Stimulated activated naive CD4-positive, alpha-beta T cell treated with Interleukin-2 at 50 U/mL for 16 hours (primary cell): ENCODE measurements around the gene INTS1.

Source experiments
- DNase-seq: peaks from one replicate; lab custom pipeline; 2025; lab: John Stamatoyannopoulos, UW

Gene INTS1

DNA sequence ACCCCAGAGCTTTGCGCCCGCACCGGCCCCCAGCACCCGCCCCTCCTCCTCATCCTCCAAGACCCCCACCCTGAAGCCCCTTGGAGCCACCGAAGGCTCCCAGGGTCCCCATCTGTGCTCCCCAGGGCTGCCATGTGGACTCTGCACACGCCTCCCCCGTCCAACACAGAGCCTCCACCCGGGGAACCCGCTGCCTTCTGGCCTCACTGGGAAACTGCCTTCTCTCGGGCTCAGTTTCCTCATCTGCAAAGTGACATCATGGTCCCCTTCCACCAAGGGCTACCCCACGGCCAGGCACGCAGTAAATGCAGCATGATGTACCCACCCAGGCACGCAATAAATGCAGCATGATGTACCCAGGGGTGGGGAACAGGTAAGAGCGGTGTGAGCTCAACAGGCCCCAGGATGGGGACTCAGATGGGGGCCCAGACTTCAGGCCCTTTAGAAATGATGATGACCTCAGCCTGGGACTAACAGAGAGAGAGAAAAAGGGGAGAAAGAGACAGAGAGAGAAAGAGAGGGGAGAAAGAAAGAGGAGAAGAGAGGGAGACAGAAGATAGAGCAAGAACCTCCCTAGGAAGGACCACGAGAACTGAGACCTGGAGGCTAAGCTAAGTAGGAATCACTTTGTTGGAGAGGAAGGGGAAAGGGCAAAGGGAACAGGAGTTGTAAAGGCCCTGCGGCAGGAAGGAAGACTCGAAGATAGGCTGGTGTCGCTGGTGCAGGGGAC is 42.4 kb downstream of the INTS1 start:
- no peak for DNase-seq

DNA sequence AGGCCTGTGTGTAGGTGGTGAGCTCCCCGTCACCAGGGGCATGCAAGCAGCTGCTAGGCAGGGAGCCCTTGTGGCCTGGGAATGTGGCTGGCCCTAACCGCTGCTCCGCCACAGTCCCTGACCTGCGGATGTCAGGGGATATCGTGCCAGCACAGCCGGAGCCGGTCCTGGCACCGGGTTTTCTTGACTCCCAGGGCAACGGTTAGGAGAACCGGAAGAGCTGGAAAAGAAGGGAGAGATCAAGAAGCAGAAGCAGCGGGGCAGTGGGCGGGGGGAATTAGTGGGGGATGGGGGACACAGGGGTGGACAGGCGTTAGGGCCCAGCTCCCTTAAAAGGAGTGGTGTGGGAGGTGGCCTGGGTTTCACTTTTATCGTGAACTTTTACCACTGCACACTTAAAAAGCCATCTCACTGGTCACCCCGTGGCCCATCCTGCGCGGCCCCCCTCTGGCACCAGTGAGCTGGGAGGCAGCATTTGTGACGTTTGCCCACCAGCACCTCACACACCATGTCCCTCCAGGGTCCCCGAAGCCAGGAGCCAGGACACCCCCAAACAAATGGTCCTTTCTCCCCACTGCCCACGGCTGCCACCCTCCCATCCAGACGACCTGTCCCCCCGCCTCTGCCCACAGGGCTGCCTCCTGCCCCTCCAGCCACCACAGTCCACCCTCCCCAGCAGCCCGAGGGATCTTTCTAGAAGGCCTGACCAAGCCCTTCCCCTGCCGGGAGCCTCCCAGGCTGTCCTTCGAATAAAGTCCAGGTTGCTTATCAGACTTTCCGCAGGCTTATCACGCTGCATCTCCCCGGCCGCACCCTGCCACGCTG is 43.2 kb downstream of the INTS1 start:
- DNase-seq: no peak

DNA sequence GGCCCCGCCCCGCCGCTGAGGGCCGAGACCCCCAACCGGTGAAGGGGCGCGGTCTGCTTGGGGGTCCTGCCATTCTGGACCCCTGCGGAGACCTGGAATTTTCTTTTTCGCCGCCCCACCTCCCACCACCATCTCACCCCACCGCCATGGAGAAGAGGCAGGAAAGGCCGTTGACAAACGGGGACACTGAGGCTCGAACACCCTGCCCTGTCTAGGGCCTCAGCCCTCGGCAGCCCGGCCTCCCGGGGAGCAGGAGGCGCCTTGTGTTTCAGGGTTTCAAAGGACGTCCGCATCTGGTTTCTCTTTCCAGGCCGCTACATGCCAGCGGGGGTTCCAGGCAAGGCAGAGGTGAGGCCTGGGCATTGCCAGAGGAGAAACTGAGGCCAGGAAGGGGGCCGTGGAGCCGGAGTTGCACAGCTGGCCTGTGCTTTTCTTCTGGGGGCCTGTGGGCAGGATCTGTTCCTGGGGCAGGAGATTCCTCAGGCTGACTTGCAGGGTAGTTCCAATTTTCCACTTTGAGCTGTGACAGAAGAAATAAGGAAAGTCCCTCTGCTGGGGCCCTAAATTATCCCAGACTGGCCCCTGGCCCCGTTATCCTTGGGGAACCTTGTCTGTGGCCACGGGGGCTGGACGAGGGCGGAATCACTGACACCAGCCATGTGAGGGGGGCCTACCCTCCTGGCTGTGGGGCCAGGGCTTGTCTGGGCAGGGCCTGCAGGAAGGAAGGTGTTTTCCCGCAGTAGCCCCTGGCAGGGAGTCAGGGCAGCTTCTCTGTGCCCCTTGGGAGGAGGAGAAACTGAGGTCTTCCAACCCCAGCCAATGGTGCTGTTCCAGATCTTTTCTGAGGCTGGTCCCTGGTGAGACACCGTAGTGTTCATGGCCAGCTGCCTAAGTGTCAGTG is 44.0 kb downstream of the INTS1 start:
- DNase-seq: no peak

DNA sequence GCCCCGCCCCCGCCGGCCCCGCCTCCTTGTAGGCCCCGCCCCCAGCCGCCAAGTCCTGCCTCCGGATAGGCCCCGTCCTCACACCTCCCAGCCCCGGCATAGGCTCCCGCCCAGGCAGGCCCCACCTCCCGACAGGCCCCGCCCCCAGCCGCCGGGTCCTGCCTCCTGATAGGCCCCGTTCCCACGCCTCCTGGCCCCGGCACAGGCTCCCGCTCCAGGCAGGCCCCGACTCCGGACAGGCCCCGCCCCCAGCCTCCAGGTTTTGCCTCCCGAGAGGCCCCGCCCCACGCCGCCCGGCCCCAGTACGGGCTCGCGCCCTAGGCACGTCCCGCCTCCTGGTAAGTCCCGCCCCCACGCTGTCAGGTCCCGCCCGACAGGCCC is 44.7 kb downstream of the INTS1 start:
- peak; percentile 98 for DNase-seq

DNA sequence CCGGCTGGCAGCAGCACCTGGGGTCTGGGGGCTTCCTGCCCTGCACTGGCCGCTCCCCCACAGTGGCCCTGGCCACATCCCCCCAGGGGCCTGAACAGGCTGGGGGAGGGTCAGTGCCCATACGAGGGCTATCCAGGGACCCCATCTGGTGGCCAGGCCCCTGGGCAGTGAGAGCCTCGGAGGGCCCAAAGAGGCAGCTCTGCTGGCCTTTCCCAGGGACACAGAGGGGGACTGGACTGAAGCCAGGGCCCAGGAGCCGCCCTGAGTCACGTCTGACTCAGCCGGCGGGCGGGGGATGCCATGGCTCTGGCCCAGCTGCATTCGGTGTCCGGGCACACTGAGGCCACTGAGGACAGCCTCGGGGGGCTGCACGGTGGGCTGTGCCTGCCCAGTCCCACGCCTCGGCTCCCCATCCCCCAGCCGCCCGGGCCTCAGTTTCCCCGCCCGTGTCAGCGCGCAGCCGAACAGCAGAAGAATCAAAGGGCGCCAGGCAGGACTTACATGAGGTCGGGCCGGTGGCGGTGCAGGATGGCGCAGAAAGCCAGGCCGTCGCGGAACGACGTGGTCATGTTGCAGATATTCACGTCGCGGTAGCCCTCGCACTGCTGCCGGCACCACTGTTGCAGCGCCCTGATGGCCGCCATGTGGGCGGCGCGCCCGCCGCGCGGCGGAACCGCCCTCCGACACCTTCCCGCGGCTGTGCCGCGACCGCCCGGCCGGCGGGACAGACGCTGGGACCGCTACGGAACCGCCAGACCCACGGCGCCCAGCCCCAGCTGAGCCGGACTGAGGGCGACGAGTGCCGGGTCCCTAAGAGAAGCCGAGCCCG is 45.3 kb downstream of the INTS1 start, which contains the start of gene MICALL2:
MICALL2 (minus strand) TSS at position 788 of the 829 bp plus-strand sequence; CDS start at position 644, 144 bp downstream.
- peak; percentile 34 for DNase-seq

DNA sequence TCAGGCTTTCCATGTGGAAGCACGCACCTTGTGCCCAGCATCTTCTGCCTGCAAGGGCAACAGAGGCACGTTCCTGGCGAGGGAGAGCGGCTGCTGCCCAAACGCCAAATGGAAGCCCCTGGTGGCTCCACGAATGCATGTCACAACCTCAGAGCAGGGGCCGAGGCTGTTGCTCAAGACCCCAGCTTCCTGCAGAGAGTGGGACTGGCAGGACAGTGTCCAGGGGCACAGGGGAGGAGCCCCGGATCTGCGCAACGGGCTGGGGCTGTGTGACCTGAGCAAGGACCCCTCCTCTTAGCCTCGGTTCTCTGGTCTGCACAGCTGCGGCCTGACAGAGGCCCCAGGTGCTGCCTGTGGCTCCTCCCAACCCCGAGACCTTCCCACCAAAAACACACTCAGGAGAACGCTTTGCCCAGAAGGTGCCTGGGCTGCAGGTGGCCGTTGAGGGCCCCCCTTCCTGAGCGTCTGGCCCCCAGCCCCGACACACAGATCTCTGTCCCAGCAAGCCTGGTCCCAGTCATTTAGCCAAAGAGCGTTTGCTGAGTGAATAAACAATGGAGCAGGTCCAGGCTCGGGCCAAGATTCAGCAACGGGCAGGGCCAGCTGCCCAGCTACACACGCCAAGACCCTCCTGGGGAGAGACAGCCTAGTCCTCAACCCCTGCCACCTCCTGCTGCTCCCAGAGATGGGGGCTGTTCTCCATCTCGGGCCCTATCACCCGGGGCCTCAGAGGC is 46.1 kb downstream of the INTS1 start:
- DNase-seq: no peak

DNA sequence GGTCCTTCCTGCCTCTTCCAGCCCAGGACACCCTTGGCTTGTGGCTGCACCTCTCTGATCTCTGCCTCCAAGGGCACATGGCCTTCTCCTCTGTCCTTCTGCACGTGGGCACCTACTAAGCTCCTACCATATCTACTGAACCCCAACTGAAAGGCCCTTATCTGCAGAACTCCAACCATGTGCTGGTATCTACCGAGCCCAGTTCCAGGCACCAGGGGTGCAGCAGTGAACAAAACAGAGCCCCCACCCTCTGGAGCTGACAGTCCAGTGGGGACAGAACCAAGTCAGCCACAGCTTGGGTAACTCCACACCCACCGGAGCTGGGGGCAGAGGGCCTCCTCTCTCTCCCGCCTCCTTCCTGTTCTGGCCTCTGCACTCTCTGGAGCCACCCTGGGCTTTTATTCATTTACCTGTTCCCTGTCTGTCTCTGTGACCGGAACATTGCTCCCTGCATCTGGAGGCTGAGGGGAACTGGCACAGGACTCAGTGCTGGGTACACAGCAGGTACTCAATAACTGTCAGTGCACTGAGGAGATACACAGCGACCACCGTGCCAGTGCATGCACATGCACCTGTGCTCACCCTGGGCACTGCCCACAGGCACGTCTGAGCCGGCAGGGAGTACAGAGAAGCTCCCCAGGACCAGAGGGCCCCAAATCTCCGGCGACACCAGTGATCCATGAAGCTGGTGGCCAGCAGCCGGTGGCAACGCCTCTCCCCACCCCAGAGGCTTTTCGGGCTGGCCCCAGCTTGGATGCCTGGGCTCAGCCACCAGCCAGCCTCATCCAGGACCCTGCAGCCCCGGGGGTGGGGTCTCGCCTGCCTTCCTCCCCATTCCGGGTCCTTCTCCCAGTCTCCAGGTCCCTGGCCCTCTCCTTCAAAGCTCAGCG is 46.9 kb downstream of the INTS1 start:
- no peak for DNase-seq

DNA sequence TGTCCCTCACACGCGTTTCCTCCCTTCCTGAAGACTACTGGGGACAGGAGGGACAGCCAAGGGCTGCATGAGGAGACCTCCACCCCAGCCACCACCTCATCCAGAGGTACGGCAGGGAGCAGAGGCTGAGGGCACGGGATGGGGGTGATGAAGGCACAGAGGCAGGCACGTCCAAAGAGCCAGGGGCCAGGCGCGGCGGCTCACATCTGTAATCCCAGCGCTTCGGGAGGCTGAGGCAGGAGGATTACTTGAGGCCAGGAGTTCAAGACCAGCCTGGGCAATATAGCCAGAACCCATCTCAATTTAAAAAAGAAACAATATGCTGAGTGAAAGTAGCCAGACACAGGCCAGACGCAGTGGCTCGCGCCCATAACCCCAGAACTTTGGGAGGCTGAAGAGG is 48.2 kb downstream of the INTS1 start:
- no peak for DNase-seq

DNA sequence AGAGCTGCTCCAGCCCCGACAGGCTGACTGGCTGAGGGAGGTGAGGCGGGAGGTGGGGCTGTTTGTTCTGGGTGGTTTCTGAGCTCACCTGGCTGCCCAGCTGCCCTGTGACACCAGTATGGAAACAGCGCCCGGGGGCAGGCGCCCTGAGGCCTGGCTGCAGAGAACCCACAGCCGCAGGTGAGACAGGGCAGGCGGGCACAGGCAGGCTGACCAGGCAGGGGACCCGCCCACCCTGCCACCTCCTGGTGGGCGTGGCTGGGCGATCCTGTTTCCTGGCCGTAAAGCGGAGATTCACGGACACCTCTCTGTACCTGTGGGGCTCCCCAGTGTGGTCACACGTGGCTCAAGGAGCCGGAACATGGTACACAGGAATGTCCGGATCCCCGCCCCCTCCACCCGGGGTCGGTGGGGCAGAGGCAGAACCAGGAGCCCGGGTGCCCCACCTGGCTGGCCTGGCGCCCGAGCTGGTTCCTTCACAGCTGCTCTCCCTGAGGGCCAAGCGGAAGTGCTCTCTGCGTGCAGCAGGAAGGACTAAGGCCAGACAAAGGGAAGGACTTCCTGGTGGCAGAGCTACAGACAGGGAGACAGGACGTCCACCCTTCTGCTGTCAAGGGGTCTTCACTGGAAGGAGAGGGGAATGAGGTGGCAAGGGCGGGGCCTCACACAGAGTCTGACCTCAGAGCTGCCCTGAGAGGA is 48.8 kb downstream of the INTS1 start:
- DNase-seq: no peak

DNA sequence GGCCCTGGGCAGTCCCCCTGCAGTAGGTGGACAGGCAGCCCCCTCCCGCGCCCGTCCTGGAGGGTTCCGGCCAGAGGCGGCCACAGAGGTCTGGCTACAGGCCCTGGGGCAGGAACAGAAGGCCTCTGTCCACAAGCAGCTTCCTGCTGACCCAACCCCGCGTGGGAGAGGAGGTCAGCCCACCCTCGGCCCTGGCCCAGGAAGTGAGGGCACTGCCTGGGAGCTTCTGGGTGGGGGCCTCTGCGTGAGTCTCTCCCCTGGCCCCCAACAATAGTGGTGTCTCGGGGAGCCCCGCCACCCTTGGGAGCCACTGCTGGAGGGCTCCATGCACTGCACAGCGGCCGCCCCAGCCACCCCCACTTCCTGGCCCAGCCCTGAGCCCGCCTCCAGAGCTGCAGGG is 49.6 kb downstream of the INTS1 start:
- DNase-seq: no peak

DNA sequence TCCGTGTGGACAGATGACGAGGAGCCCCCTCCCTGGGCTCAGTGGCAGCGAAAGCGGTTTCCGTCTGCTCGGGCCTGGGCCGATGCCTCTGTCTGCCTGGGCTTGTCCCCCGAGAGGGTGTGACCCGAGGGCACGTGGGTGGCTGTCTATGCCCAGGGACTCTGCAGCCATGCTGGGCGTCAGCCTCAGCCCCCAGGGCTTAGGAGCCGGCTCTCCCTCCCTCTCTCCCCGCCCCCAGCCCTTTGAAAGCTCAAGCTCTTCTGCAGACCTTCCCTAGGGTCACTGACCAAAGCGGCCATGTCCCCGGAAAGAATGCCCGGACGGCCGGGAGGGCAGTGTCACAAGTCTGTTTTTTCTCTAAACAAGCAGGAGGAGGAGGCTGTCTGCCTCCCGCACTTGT is 52.0 kb downstream of the INTS1 start:
- no peak for DNase-seq

DNA sequence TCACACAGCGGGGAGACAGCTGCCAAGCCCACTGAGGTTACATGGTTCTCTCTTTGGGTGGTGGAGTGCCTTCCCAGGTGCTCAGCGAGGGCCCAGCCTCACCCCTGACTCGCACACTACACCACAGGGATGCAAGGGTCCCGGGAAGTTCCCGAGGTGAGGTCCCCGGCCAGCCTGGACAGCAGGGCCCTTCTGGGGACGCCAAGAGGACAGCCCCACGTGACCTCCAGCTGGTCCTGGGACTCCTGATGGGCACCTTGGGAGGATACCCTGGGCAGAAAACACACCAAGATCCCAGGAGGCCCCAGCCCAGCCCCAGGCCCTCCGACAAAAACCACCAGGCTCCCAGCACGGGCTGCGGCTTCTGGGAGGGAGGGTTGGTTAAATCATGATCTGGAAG is 53.2 kb downstream of the INTS1 start:
- DNase-seq: no peak

DNA sequence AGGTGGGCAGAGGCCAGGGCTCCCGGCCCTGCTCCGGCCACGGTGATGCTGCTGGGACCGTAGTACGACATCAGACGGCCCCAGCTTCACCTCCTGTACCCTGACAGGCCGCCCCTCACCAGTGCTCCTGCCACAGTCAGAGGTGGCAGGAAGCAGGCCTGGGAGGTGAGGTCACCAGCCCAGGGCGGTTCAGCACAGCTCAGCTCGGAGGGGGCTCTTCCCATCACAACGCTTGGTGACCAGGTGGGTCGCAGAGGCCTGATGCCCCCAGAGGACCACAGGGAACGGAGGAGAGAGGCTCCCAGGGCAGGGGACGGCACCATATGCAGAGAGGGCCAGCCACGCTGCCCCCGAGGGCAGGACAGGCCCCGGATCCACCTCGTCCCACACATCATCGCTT is 53.8 kb downstream of the INTS1 start:
- no peak for DNase-seq

DNA sequence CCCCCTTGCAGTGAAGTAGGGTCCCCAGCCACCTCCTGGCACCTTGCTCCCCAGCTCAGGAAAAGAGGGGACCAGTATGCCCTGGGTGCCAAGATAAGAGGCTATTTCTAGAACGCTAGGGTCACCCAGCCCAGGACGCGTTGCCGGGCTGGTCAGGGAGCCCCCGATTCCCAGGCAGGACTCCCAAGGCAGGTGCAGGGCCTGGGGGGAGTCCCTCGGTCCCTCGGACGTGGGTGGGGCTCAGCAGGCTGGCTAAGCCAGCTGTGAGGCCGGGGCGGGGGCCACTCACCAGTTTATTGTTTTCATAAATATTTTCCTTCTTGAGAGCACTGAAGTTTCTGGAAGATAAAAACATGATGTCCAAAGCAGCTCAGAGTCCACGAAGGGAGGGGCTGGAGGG is 54.2 kb downstream of the INTS1 start:
- DNase-seq: no peak

DNA sequence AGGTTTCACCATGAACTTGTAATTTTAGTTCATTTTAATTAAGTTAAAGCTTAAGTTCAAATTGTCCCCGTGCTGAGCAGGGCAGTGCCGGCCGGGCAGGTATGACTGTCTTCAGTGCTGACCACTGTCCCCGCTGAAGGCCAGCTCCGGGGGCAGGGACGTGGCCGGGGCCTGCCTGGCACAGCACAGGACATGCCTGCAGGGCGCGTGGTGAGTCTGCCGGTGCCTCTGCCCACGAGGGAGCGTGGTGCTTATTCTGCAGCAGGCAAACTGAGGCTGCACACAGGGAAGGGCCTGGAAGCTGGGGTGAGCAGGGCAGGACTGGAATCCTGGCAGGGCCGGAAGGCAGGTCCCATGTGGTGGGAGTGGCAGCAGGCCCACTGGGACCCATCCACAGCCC is 54.7 kb downstream of the INTS1 start:
- no peak for DNase-seq

DNA sequence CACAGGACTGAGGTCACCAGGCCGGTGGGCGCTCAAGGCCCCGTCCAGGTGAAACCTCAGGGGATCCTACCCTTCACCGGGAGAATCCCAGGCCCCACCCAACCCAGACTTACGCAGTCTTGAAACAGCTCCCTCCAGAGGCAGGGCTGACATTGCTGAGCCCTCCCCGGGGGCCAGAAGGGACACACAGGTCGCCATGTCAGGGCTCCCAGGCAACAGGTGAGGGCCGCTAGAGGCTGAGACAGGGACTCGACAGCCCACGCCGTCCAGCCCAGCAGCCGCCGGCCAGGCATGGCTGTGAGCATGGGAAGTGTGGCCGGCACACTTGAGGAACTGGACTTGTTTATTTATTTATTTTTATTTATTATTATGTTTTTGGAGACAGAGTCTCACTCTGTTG is 55.2 kb downstream of the INTS1 start:
- DNase-seq: no peak

DNA sequence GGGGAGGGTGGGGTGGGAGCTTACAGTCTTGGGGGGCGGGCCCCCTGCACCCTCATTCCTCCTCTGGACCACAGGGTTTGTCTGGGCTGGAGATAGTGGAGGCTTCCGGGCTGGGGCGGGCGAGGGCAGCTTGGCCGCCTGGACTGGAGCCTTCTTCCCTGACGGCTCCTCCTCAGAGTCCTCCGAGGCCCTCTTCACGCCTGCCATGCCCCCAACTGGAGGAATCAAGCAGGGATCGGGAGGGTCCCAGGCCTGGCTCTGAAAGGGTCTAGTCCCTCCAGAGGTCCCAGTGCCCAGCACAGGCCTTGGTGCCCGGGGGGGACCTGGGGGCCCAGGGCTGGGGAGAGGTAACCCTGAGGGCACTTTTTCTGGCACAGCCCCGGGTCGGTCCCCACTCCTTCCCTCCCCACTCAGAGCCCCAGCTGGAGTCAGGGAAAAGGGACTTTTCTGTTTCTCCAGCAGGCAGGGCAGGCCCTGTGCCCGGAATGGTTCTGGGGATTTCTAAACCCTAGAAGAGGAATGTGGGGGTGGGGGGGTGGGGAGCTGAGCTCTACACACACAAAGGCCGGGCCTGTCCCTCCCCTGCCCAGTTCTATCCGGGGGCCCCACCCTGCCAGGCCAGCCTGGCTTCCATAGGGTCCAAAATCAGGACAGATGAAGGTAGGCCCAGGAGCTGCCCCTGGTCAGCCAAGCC is 56.5 kb downstream of the INTS1 start:
- DNase-seq: no peak

DNA sequence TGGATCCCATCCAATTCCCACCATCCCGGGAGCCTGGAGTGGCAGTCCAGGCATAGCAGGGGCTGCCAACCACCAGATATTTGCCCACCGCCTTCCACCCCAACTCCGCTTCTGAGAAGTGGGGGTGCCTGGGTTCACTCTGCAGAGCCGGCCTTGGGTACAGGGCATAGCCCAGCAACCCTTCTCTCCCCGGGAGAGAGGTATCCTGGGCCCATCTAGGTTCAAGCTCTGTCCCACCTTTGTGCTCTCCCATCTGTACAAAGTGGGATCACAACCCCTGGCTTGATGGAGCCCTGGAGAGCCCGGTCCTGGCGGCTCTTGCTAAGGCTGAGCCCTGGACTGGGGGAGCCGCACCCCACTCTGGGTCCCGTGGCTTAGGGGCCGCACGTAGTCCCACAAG is 57.1 kb downstream of the INTS1 start:
- DNase-seq: no peak

DNA sequence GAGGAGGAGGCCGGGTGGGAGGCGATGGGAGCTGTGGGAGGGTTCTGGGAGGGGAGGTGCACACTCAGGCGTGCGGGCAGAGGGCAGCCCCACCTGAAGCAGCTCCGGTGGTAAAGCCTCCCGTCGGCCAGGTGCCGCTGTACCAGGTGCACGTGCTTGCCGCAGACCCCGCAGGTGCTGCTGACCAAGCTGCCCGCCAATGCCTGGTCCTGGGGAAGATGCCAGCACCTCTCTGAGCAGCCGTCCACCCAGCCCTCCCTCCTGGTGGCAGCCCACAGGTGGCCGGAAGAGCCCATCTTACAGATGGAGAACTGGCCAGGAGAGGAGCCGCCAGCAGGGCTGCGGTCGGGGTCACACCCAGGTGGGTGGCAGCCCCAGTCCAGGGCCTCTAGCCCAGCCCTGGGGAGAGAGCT is 57.6 kb downstream of the INTS1 start:
- no peak for DNase-seq
